ENCODE data around the gene MAPK14.

Gene MAPK14

DNA sequence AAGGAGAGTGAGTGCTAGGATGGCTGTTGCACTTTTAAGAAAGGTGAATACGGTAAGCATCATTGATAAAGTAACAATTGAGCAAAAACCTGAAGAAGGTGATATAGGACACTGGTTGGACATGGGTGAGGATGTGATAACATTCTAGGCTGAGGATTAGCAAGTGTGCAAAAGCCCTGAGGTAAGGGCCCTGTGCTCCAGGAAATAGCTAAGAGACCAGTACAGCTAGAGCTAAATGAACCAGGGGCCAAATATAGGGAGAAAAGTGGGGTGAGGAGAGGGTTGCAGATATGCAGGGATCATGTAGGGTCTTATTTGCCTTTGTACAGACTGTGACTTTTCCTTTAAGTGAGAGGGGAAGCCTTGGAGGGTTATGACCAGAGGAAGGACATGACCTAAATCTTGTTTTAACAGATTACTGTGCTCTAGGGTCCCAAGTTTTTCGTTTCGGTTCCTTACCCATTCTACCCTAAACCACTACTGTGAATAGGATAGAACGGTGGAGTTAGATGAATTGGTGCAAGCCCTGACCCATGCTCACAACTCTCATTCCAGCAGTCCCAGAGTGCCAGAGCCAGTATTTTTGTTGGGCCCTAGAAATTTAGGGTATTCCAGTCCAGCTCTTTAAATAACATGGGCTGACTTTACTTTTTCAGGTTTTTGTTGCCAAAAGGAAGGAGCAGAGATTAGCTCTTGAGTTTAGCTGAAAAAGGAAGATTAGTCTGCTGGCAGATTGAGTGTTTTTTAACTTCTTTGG, 10.7 kb downstream of the MAPK14 start:
- no peak overlapping the region for H3K4me3 ChIP-seq (ENCODE audit: low read length)
- no peak overlapping the region for H3K9ac ChIP-seq (ENCODE audit: low read length)
- H3K9me3 ChIP-seq (ENCODE audit: control insufficient read depth, low read length), result no peaks in the 10 kb centered on the region
- no peaks in the 10 kb centered on the region for H3K27me3 ChIP-seq (replicated peaks; ENCODE audit: control insufficient read depth, insufficient read depth, low read length)
- peaks cover 29% of the 10 kb centered on the region for H3K4me1 ChIP-seq (ENCODE audit: control insufficient read depth, insufficient read depth, low read length)
- H3K36me3 ChIP-seq (ENCODE audit: control insufficient read depth, insufficient read depth, low read length, severe bottlenecking), result no peaks in the 10 kb centered on the region
- no peak for DNase-seq (ENCODE audit: low read depth)

DNA sequence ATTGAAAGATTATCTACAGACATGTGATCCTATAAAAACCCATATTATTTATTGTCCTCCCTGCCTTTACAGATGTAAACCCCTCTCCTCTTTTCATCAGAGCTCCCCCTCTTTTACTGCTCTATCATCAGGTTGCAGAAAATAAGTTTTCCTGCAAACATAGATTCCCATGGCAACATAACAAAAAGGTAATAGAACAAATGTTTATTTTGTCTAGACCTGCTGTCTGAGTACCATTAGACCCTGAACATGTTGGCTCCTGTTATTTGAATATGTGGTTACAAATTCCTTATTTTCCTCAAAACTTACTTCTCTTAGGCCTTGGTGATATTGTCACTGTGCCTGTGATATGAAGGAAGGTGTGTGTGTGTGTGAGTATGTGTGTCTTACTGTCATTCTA, 11.5 kb downstream of the MAPK14 start:
- Histone ChIP-seq H3K9me3 (ENCODE audit: control insufficient read depth, low read length) (no peaks in the 10 kb centered on the region), H3K9ac (ENCODE audit: low read length) (no peak overlapping the region), H3K27me3 (replicated peaks; ENCODE audit: control insufficient read depth, insufficient read depth, low read length) (no peaks in the 10 kb centered on the region), H3K4me1 (ENCODE audit: control insufficient read depth, insufficient read depth, low read length) (peaks cover 24% of the 10 kb centered on the region), H3K4me3 (ENCODE audit: low read length) (no peak overlapping the region), H3K36me3 (ENCODE audit: control insufficient read depth, insufficient read depth, low read length, severe bottlenecking) (no peaks in the 10 kb centered on the region)
- DNase-seq (ENCODE audit: low read depth), result no peak

- DNase-seq (ENCODE audit: low read depth), result no peak
Measured at GRCh38 chr6:36040958-36041357, 13.3 kb downstream of the MAPK14 start.

DNA sequence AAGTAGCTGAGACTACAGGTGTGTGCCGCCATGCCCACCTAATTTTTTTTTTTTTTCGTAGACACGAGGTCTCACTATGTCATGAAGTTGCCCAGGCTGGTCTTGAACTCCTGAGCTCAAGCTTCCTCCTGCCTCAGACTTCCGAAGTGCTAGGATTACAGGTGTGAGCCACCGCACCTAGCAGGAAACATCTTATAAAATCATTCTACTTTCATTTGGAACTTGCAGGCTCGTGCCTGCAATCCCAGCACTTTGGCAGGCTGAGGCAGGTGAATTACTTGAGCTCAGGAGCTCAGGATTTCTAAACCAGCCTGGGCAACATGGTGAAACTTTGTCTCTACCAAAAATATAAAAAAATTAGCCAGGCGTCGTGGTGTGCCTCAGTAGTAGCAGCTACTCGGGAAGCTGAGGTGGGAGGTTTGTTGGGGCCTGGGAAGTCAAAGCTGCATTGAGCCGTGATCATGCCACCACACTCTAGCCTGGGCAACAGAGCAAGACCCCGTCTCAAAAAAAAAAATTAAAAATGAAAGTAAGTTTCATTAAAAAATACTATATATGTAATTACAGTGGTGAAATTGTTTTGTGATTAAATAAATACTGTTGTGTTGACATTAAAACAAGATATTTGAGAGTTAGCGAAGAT, 15.1 kb downstream of the MAPK14 start:
- peaks cover 9% of the 10 kb centered on the region for H3K4me1 ChIP-seq (ENCODE audit: control insufficient read depth, insufficient read depth, low read length)
- no peak overlapping the region for H3K4me3 ChIP-seq (ENCODE audit: low read length)
- H3K9ac ChIP-seq (ENCODE audit: low read length), result no peak overlapping the region
- H3K36me3 ChIP-seq (ENCODE audit: control insufficient read depth, insufficient read depth, low read length, severe bottlenecking), result no peaks in the 10 kb centered on the region
- H3K9me3 ChIP-seq (ENCODE audit: control insufficient read depth, low read length), result no peaks in the 10 kb centered on the region
- no peak for DNase-seq (ENCODE audit: low read depth)
- H3K27me3 ChIP-seq (replicated peaks; ENCODE audit: control insufficient read depth, insufficient read depth, low read length), result no peaks in the 10 kb centered on the region

More at GRCh38 chr6:36040958-36041357, 13.3 kb downstream of the MAPK14 start:
- no peaks in the 10 kb centered on the region for H3K36me3 ChIP-seq (ENCODE audit: control insufficient read depth, insufficient read depth, low read length, severe bottlenecking)
- H3K4me3 ChIP-seq (ENCODE audit: low read length), result no peak overlapping the region
- no peak overlapping the region for H3K9ac ChIP-seq (ENCODE audit: low read length)
- H3K9me3 ChIP-seq (ENCODE audit: control insufficient read depth, low read length), result no peaks in the 10 kb centered on the region
- H3K4me1 ChIP-seq (ENCODE audit: control insufficient read depth, insufficient read depth, low read length), result peaks cover 9% of the 10 kb centered on the region
- no peaks in the 10 kb centered on the region for H3K27me3 ChIP-seq (replicated peaks; ENCODE audit: control insufficient read depth, insufficient read depth, low read length)

DNA sequence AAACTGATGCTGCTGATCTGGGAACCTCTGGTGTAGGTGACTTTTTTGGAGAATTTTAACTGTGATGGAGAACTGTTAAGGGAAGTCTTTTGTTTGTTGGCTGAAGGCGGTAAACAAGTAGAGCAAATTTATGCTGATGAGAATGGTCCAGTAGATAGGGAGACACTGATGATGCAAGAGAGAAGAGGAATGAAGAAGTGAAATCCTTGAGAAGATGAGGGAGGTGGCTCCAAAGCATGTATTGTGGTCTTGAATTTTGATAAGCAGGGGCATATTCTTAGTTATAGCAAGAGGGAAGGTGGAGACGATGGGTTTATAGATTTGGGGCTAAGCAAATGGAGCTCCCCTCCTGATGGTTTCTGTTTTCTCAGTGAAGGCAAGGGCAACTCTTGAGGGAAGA, 22.0 kb downstream of the MAPK14 start:
- H3K4me3 ChIP-seq (ENCODE audit: low read length), result no peak overlapping the region
- H3K36me3 ChIP-seq (ENCODE audit: control insufficient read depth, insufficient read depth, low read length, severe bottlenecking), result peaks cover 12% of the 10 kb centered on the region
- H3K9ac ChIP-seq (ENCODE audit: low read length), result no peak overlapping the region
- H3K4me1 ChIP-seq (ENCODE audit: control insufficient read depth, insufficient read depth, low read length), result peaks cover 35% of the 10 kb centered on the region
- no peaks in the 10 kb centered on the region for H3K9me3 ChIP-seq (ENCODE audit: control insufficient read depth, low read length)
- DNase-seq (ENCODE audit: low read depth), result no peak
- no peaks in the 10 kb centered on the region for H3K27me3 ChIP-seq (replicated peaks; ENCODE audit: control insufficient read depth, insufficient read depth, low read length)

DNA sequence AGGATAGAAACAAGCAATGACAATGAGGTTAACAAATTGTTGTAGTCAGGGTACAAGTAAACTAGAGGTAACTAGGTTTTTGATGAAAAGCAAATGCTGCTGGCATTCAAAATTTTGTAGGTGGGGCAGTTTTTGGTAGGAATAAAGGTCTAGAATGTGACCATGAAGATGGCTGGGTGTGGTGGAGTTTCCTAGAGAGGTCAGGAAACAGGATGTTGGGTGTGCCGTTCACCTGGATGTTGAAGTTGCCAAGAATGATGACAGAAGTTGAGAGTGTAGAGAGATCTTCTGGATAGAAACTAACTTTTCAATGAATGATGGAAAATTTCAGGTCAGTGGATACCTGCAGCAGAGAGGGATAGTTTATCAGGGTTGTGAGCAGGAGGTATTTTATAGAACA, 22.7 kb downstream of the MAPK14 start:
- Histone ChIP-seq H3K9ac (ENCODE audit: low read length) (no peak overlapping the region), H3K9me3 (ENCODE audit: control insufficient read depth, low read length) (no peaks in the 10 kb centered on the region), H3K4me3 (ENCODE audit: low read length) (no peak overlapping the region), H3K36me3 (ENCODE audit: control insufficient read depth, insufficient read depth, low read length, severe bottlenecking) (peaks cover 18% of the 10 kb centered on the region), H3K4me1 (ENCODE audit: control insufficient read depth, insufficient read depth, low read length) (peaks cover 42% of the 10 kb centered on the region), H3K27me3 (replicated peaks; ENCODE audit: control insufficient read depth, insufficient read depth, low read length) (no peaks in the 10 kb centered on the region)
- DNase-seq (ENCODE audit: low read depth), result no peak

DNA sequence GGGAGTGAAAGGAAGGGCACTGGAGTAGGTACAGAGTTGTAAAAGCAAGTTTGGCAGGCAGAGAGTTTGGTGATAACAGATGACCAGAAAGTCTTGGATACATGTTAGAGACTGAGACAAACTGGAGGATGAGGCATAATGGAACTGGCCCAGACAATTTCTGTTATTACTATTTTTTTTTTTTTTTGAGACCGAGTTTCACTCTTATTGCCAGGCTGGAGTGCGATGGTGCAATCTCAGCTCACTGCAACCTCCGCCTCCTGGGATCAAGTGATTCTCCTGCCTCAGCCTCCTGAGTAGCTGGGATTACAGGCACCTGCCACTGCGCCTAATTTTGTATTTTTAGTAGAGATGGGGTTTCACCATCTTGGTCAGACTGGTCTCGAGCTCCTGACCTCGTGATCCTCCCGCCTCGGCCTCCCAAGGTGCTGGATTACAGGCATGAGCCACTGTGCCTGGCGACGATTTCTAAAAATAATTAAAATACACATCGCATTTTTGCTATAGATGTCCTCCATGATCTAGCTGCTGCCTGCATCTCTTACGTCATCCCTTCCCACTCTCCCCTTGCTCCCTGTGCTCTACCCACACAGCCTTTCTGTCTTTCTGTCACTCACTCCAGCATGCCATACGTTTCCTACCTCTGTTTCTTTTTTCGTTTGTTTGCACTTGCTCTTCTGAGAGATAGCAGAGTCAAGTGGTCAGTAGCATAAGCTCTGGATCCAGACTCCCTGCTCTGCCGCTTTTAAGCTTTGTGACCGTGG, 23.5 kb downstream of the MAPK14 start:
- Histone ChIP-seq H3K4me3 (ENCODE audit: low read length) (no peak overlapping the region), H3K4me1 (ENCODE audit: control insufficient read depth, insufficient read depth, low read length) (peaks cover 48% of the 10 kb centered on the region)
- no peak for DNase-seq (ENCODE audit: low read depth)

DNA sequence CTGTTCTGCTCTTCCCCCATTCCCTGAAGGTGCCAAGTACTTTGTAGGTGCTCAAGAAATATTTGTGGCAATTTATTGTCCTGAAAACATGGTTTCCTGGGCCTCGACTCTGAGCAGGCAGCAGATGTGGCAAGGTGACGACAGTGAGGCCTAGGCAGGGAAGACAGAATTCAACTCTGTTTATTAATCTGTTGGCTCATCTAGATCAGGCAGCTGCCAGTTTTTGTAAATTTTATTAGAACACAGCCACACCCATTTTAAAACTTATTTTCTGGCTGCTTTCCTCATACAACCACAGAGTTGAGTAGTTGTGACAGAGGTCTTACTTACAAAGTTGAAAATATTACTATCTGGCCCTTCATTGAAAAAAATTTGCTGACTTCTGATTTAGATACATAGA, 24.5 kb downstream of the MAPK14 start:
- H3K4me3 ChIP-seq (ENCODE audit: low read length), result peak overlapping the region; percentile 13
- DNase-seq (ENCODE audit: low read depth), result no peak
- no peaks in the 10 kb centered on the region for H3K9me3 ChIP-seq (ENCODE audit: control insufficient read depth, low read length)
- peaks cover 49% of the 10 kb centered on the region for H3K4me1 ChIP-seq (ENCODE audit: control insufficient read depth, insufficient read depth, low read length)
- H3K27me3 ChIP-seq (replicated peaks; ENCODE audit: control insufficient read depth, insufficient read depth, low read length), result no peaks in the 10 kb centered on the region
- H3K9ac ChIP-seq (ENCODE audit: low read length), result no peak overlapping the region
- peaks cover 19% of the 10 kb centered on the region for H3K36me3 ChIP-seq (ENCODE audit: control insufficient read depth, insufficient read depth, low read length, severe bottlenecking)

More for the DNA sequence above, 23.5 kb downstream of the MAPK14 start:
- Histone ChIP-seq H3K9me3 (ENCODE audit: control insufficient read depth, low read length) (no peaks in the 10 kb centered on the region), H3K27me3 (replicated peaks; ENCODE audit: control insufficient read depth, insufficient read depth, low read length) (no peaks in the 10 kb centered on the region), H3K9ac (ENCODE audit: low read length) (no peak overlapping the region), H3K36me3 (ENCODE audit: control insufficient read depth, insufficient read depth, low read length, severe bottlenecking) (peaks cover 19% of the 10 kb centered on the region)

GRCh38 chr6:36053878-36054277, 26.3 kb downstream of the MAPK14 start:
- H3K9ac ChIP-seq (ENCODE audit: low read length), result no peak overlapping the region
- no peaks in the 10 kb centered on the region for H3K9me3 ChIP-seq (ENCODE audit: control insufficient read depth, low read length)
- H3K4me3 ChIP-seq (ENCODE audit: low read length), result no peak overlapping the region
- H3K4me1 ChIP-seq (ENCODE audit: control insufficient read depth, insufficient read depth, low read length), result peaks cover 49% of the 10 kb centered on the region
- no peak for DNase-seq (ENCODE audit: low read depth)
- peaks cover 19% of the 10 kb centered on the region for H3K36me3 ChIP-seq (ENCODE audit: control insufficient read depth, insufficient read depth, low read length, severe bottlenecking)
- no peaks in the 10 kb centered on the region for H3K27me3 ChIP-seq (replicated peaks; ENCODE audit: control insufficient read depth, insufficient read depth, low read length)

GRCh38 chr6:36054415-36054814, 26.8 kb downstream of the MAPK14 start:
- H3K4me1 ChIP-seq (ENCODE audit: control insufficient read depth, insufficient read depth, low read length), result peaks cover 49% of the 10 kb centered on the region
- no peaks in the 10 kb centered on the region for H3K27me3 ChIP-seq (replicated peaks; ENCODE audit: control insufficient read depth, insufficient read depth, low read length)
- no peak for DNase-seq (ENCODE audit: low read depth)
- H3K36me3 ChIP-seq (ENCODE audit: control insufficient read depth, insufficient read depth, low read length, severe bottlenecking), result peaks cover 21% of the 10 kb centered on the region
- no peak overlapping the region for H3K4me3 ChIP-seq (ENCODE audit: low read length)
- no peaks in the 10 kb centered on the region for H3K9me3 ChIP-seq (ENCODE audit: control insufficient read depth, low read length)
- H3K9ac ChIP-seq (ENCODE audit: low read length), result no peak overlapping the region

DNA sequence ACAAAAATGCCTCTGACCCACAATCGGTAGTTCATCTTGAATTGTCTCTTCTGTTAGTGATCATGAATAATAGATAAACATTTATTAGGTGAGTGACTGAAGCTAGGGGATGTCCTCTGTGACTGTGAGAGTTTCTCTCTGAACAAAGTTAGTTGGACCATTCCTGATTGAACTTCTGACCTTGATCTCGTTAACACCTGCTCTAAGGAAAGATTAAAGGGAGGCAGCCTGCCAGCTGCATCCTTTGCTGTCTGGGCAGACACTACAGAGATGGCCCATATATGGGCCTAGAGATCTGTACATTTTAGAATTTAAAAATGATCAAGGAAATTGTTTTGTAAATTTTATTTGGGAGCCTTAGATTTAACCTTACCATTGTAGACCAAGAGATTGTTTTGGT, 27.3 kb downstream of the MAPK14 start:
- Histone ChIP-seq H3K4me1 (ENCODE audit: control insufficient read depth, insufficient read depth, low read length) (peaks cover 49% of the 10 kb centered on the region), H3K36me3 (ENCODE audit: control insufficient read depth, insufficient read depth, low read length, severe bottlenecking) (peaks cover 27% of the 10 kb centered on the region), H3K27me3 (replicated peaks; ENCODE audit: control insufficient read depth, insufficient read depth, low read length) (no peaks in the 10 kb centered on the region), H3K9me3 (ENCODE audit: control insufficient read depth, low read length) (no peaks in the 10 kb centered on the region), H3K9ac (ENCODE audit: low read length) (no peak overlapping the region), H3K4me3 (ENCODE audit: low read length) (no peak overlapping the region)
- DNase-seq (ENCODE audit: low read depth), result no peak

All from adipocyte (in vitro differentiated cells).